Measurements from ENCODE around the gene HDAC4. TPM values are rescaled to one million over a fixed set of nuclear protein-coding genes. Genes with fewer than 3 reads are reported as not detected.

HDAC4 gene
- total RNA-seq, 1 donor from 2014 or later = 30.7 TPM

- DNase-seq (ENCODE audit: missing footprints) (no peak), ATAC-seq (no peak)
- intact Hi-C loops (cut with DNase I) = no loop called here
Observed at GRCh38 chr2:239324456-239324855, 76.4 kb downstream of the HDAC4 start.

GRCh38 chr2:239323447-239323846 is 77.4 kb downstream of the HDAC4 start:
- ATAC-seq (no peak), DNase-seq (ENCODE audit: missing footprints) (no peak)
- intact Hi-C loops (cut with DNase I) = no loop called here

GRCh38 chr2:239322416-239323086 is 78.3 kb downstream of the HDAC4 start:
- ATAC-seq (no peak), DNase-seq (ENCODE audit: missing footprints) (no peak)
- intact Hi-C loops (cut with DNase I) = no loop called here

GRCh38 chr2:239321596-239322415 is 79.0 kb downstream of the HDAC4 start:
- ATAC-seq (no peak), DNase-seq (ENCODE audit: missing footprints) (no peak)
- intact Hi-C loops (cut with DNase I) = no loop called here

- ATAC-seq = peak; percentile 42
- no peak for DNase-seq (ENCODE audit: missing footprints)
- intact Hi-C loops (cut with DNase I) = no loop called here
Observed at GRCh38 chr2:239318790-239319661, 81.8 kb downstream of the HDAC4 start.

GRCh38 chr2:239318151-239318611 is 82.6 kb downstream of the HDAC4 start:
- no peak for ATAC-seq
- DNase-seq (ENCODE audit: missing footprints) = no peak
- intact Hi-C loops (cut with DNase I) = no loop called here

- ATAC-seq = peak; percentile 89
- peak; percentile 88 for DNase-seq (ENCODE audit: missing footprints)
- intact Hi-C loops (cut with DNase I) = loop anchor here (2.0 kb wide), 1 partner anchor 84 kb away; the partner anchor contains the start of gene HDAC4
Observed at GRCh38 chr2:239316562-239317465, 84.0 kb downstream of the HDAC4 start.

- no peak for DNase-seq (ENCODE audit: missing footprints)
- intact Hi-C loops (cut with DNase I) = no loop called here
Observed at GRCh38 chr2:239315308-239315707, 85.5 kb downstream of the HDAC4 start.

GRCh38 chr2:239313776-239314175 is 87.0 kb downstream of the HDAC4 start:
- intact Hi-C loops (cut with DNase I) = loop anchor here (5.0 kb wide), 1 partner anchor 66 kb away; no protein-coding TSS in a partner anchor
- DNase-seq (ENCODE audit: missing footprints) = no peak
- ATAC-seq = no peak

More at GRCh38 chr2:239315308-239315707, 85.5 kb downstream of the HDAC4 start:
- ATAC-seq = no peak

GRCh38 chr2:239312741-239313667 is 87.8 kb downstream of the HDAC4 start:
- DNase-seq (ENCODE audit: missing footprints) (no peak), ATAC-seq (peak; percentile 9)
- intact Hi-C loops (cut with DNase I) = loop anchor here (5.0 kb wide), 1 partner anchor 66 kb away; no protein-coding TSS in a partner anchor

- DNase-seq (ENCODE audit: missing footprints) (no peak), ATAC-seq (no peak)
Observed at GRCh38 chr2:239312081-239312511, 88.7 kb downstream of the HDAC4 start.

GRCh38 chr2:239311132-239312040 is 89.4 kb downstream of the HDAC4 start:
- DNase-seq (ENCODE audit: missing footprints) (no peak), ATAC-seq (peak; percentile 57)
- intact Hi-C loops (cut with DNase I) = loop anchor here (5.0 kb wide), 1 partner anchor 64 kb away; no protein-coding TSS in a partner anchor

More at GRCh38 chr2:239312081-239312511, 88.7 kb downstream of the HDAC4 start:
- intact Hi-C loops (cut with DNase I) = loop anchor here (5.0 kb wide), 1 partner anchor 65 kb away; no protein-coding TSS in a partner anchor

GRCh38 chr2:239310401-239311061 is 90.3 kb downstream of the HDAC4 start:
- DNase-seq (ENCODE audit: missing footprints) (no peak), ATAC-seq (no peak)
- intact Hi-C loops (cut with DNase I) = loop anchor here (5.0 kb wide), 1 partner anchor 63 kb away; no protein-coding TSS in a partner anchor

GRCh38 chr2:239309398-239310245 is 91.2 kb downstream of the HDAC4 start:
- DNase-seq (ENCODE audit: missing footprints) = no peak
- intact Hi-C loops (cut with DNase I) = loop anchor here (5.0 kb wide), 2 partner anchors 62 to 82 kb away; no protein-coding TSS in a partner anchor

More at GRCh38 chr2:239309398-239310245, 91.2 kb downstream of the HDAC4 start:
- ATAC-seq = peak; percentile 8
